GM23338 (cell line): ENCODE measurements around the gene VSIG4. TPM values are rescaled to one million over a fixed set of nuclear protein-coding genes. Genes with fewer than 3 reads are reported as not detected.

Experiments
- ATAC-seq: fragments of 200-7000 bp; cut with Tn5 transposase; 3 replicates; pipeline ENCODE4 v1.9.1; 2020
- DNase-seq: peaks from one replicate; pipeline ENCODE4 v3.0.0-alpha.2; 2015; ENCODE audit warnings: low spot score
- H2AFZ ChIP-seq: fragments of 200-600 bp; sonication (generic); 2 replicates; pipeline ENCODE4 v1.8.0; 2016; ENCODE audit warnings: antibody characterized with exemption, mild to moderate bottlenecking, moderate library complexity
- H3F3A ChIP-seq: fragments of 200-600 bp; sonication (generic); replicated peaks from 2 replicates; pipeline ENCODE4 v1.8.0; 2017; ENCODE audit warnings: antibody characterized with exemption, mixed run types, low read depth
- H3K27ac ChIP-seq: fragments of 200-600 bp; sonication (generic); 2 replicates; pipeline ENCODE4 v1.6.1; 2016; ENCODE audit warnings: low read depth
- H3K27me3 ChIP-seq: fragments of 200-600 bp; sonication (generic); 2 replicates; pipeline ENCODE4 v1.8.0; 2016; ENCODE audit warnings: mild to moderate bottlenecking, mixed run types, moderate library complexity; ENCODE audit not compliant: insufficient read depth
- H3K36me3 ChIP-seq: fragments of 200-600 bp; sonication (generic); 2 replicates; pipeline ENCODE4 v1.8.0; 2016; ENCODE audit warnings: mild to moderate bottlenecking; ENCODE audit not compliant: insufficient read depth
- H3K4me1 ChIP-seq: fragments of 200-600 bp; sonication (generic); 2 replicates; pipeline ENCODE4 v1.8.0; 2016; ENCODE audit warnings: mild to moderate bottlenecking, moderate library complexity; ENCODE audit not compliant: insufficient read depth
- H3K4me2 ChIP-seq: fragments of 200-600 bp; sonication (generic); 2 replicates; pipeline ENCODE4 v1.7.1; 2017; ENCODE audit warnings: mixed run types
- H3K4me3 ChIP-seq: fragments of 200-600 bp; sonication (generic); 2 replicates; pipeline ENCODE4 v1.6.1; 2016; ENCODE audit warnings: mixed run types
- H3K79me2 ChIP-seq: fragments of 200-600 bp; sonication (generic); replicated peaks from 2 replicates; pipeline ENCODE4 v1.8.0; 2017; ENCODE audit warnings: mild to moderate bottlenecking; ENCODE audit not compliant: insufficient read depth
- H3K9me2 ChIP-seq: fragments of 200-600 bp; sonication (generic); 2 replicates; pipeline ENCODE4 v1.8.0; 2017; ENCODE audit not compliant: insufficient read depth
- H4K20me1 ChIP-seq: fragments of 200-600 bp; sonication (generic); replicated peaks from 2 replicates; pipeline ENCODE4 v1.8.0; 2017; ENCODE audit warnings: mild to moderate bottlenecking; ENCODE audit not compliant: insufficient read depth
- H3K27ac Mint-ChIP-seq: 2 replicates; pipeline ENCODE4 v1.8.0; 2020; ENCODE audit warnings: inconsistent platforms, mild to moderate bottlenecking, moderate library complexity, mixed read lengths
- H3K27me3 Mint-ChIP-seq: 3 replicates; pipeline ENCODE4 v1.8.0; 2022; ENCODE audit warnings: low read depth, mild to moderate bottlenecking, moderate library complexity, mixed read lengths, inconsistent platforms; ENCODE audit not compliant: insufficient read depth, poor library complexity
- H3K36me3 Mint-ChIP-seq: 3 replicates; pipeline ENCODE4 v1.8.0; 2021; ENCODE audit warnings: low read depth, mild to moderate bottlenecking, inconsistent platforms, moderate library complexity, mixed read lengths
- H3K4me1 Mint-ChIP-seq: 3 replicates; pipeline ENCODE4 v1.8.0; 2020; ENCODE audit warnings: mild to moderate bottlenecking, inconsistent platforms, mixed read lengths
- H3K4me3 Mint-ChIP-seq: 3 replicates; pipeline ENCODE4 v1.8.0; 2021; ENCODE audit warnings: moderate library complexity, mild to moderate bottlenecking, inconsistent platforms, mixed read lengths
- H3K9me3 Mint-ChIP-seq: 3 replicates; pipeline ENCODE4 v1.8.0; 2020; ENCODE audit warnings: moderate library complexity, mild to moderate bottlenecking, inconsistent platforms, mixed read lengths
- CREB1 ChIP-seq: fragments of 250-450 bp; sonication (Bioruptor Pico); IDR thresholded peaks from 2 replicates; pipeline ENCODE4 v1.5.0; 2020; ENCODE audit warnings: low read depth, mild to moderate bottlenecking, moderate library complexity
- EZH2 ChIP-seq: fragments of 200-600 bp; sonication (generic); IDR thresholded peaks from one replicate; pipeline ENCODE4 v1.8.0; 2017; ENCODE audit warnings: antibody characterized with exemption, mild to moderate bottlenecking, low read depth; ENCODE audit not compliant: unreplicated experiment
- EZH2phosphoT487 ChIP-seq: fragments of 200-600 bp; sonication (generic); IDR thresholded peaks from one replicate; pipeline ENCODE4 v1.8.1; 2018; ENCODE audit warnings: antibody characterized with exemption; ENCODE audit not compliant: unreplicated experiment
- JUNB ChIP-seq: IDR thresholded peaks from one replicate; pipeline ENCODE4 v1.6.1; 2016; ENCODE audit warnings: antibody characterized with exemption; ENCODE audit not compliant: unreplicated experiment
- NANOG ChIP-seq: IDR thresholded peaks from 2 replicates; pipeline ENCODE4 v1.6.1; 2016; ENCODE audit warnings: antibody characterized with exemption, borderline replicate concordance
- POLR2AphosphoS5 ChIP-seq: IDR thresholded peaks from 2 replicates; pipeline ENCODE4 v1.6.1; 2016; ENCODE audit warnings: antibody characterized with exemption, low read depth
- REST ChIP-seq: IDR thresholded peaks from one replicate; pipeline ENCODE4 v1.6.1; 2018; ENCODE audit warnings: antibody characterized with exemption; ENCODE audit not compliant: unreplicated experiment
- STAT1 ChIP-seq: IDR thresholded peaks from one replicate; pipeline ENCODE4 v1.6.1; 2016; ENCODE audit warnings: antibody characterized with exemption; ENCODE audit not compliant: unreplicated experiment
- ZNF114 ChIP-seq: fragments of 250-450 bp; sonication (Bioruptor Pico); IDR thresholded peaks from 2 replicates; pipeline ENCODE4 v1.5.0; 2020; ENCODE audit warnings: mild to moderate bottlenecking, moderate library complexity
- ZNF331 ChIP-seq: fragments of 250-450 bp; sonication (Bioruptor Pico); IDR thresholded peaks from 2 replicates; pipeline ENCODE4 v1.5.0; 2020; ENCODE audit warnings: low read depth, mild to moderate bottlenecking, moderate library complexity
- ZNF462 ChIP-seq: fragments of 250-450 bp; sonication (Bioruptor Pico); IDR thresholded peaks from 2 replicates; pipeline ENCODE4 v1.5.0; 2020; ENCODE audit warnings: mild to moderate bottlenecking, moderate library complexity
- polyA plus RNA-seq: library from polyadenylated mRNA; unstranded; fragments of >200 nt; fragmentation: Nextera tagmentation; extraction: Ambion mirVana; gene quantifications from 2 replicates; pipeline ENCODE4 v1.2.1, GENCODE V29; 2016
- total RNA-seq: library from RNA; depleted of rRNA; stranded (reverse); fragments of >200 nt; shearing (Covaris generic); gene quantifications from 2 replicates; pipeline ENCODE4 v1.2.3, GENCODE V29; 2014
- TF ChIP-seq, protein P1 (sequence below): IDR thresholded peaks from 2 replicates; pipeline ENCODE4 v1.6.1; 2016; ENCODE audit warnings: antibody characterized with exemption
- TF ChIP-seq, protein P2 (sequence below), 2 experiments: fragments of 200-600 bp in 1 of 2; sonication (generic) in 1 of 2; conservative IDR thresholded peaks; 2 replicates each; pipeline versions ENCODE4 v1.5.1 to v1.6.1; 2016 to 2017; ENCODE audit warnings: antibody characterized with exemption in 2 of 2, low read depth in 2 of 2, mild to moderate bottlenecking in 2 of 2, moderate library complexity in 1 of 2

Gene VSIG4
- total and polyA plus RNA-seq, 2 experiments from 2014 or later: not detected

DNA sequence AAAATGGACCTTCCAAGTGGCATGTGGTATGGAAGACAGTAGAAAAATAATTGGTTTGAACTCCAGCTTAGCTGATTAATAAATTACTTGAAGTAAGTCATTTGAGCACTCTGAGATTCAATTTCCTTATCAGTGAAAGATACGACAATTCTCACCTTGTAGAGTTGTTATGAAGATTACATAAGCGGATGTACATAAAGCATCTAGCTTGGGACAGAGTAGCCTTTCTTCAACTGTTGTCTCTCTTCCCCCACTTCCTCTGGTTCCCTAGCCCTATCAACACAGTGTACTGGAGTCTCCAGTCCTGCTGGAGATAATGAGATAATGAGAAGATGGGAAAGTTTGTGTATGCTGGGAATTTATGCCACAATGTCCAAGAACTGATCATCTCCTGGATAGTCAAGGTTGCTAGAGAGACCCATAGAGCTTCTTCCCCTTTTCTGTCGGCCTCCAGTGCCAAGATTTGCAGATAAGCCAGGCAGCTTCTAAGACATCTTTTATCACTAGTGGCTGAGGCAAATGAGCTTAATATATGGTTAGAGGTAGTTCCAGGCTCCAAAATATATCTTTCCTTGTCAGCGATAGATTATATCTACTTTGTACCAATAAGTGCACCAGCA lies 33.9 kb downstream of the VSIG4 start:
- H2AFZ ChIP-seq: no peak overlapping the region
- no peak overlapping the region for H3K4me3 Mint-ChIP-seq
- DNase-seq: no peak
- TF ChIP-seq EZH2 (no peak), NANOG (no peak), CREB1 (CRISPR knock-in tag) (no peak), REST (no peak), JUNB (no peak), POLR2AphosphoS5 (no peak), ZNF331 (CRISPR knock-in tag) (no peak), ZNF114 (no peak), STAT1 (no peak), EZH2phosphoT487 (no peak), ZNF462 (CRISPR knock-in tag) (no peak)
- TF ChIP-seq, protein P1, sequence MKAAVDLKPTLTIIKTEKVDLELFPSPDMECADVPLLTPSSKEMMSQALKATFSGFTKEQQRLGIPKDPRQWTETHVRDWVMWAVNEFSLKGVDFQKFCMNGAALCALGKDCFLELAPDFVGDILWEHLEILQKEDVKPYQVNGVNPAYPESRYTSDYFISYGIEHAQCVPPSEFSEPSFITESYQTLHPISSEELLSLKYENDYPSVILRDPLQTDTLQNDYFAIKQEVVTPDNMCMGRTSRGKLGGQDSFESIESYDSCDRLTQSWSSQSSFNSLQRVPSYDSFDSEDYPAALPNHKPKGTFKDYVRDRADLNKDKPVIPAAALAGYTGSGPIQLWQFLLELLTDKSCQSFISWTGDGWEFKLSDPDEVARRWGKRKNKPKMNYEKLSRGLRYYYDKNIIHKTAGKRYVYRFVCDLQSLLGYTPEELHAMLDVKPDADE: no peak
- TF ChIP-seq, protein P2, sequence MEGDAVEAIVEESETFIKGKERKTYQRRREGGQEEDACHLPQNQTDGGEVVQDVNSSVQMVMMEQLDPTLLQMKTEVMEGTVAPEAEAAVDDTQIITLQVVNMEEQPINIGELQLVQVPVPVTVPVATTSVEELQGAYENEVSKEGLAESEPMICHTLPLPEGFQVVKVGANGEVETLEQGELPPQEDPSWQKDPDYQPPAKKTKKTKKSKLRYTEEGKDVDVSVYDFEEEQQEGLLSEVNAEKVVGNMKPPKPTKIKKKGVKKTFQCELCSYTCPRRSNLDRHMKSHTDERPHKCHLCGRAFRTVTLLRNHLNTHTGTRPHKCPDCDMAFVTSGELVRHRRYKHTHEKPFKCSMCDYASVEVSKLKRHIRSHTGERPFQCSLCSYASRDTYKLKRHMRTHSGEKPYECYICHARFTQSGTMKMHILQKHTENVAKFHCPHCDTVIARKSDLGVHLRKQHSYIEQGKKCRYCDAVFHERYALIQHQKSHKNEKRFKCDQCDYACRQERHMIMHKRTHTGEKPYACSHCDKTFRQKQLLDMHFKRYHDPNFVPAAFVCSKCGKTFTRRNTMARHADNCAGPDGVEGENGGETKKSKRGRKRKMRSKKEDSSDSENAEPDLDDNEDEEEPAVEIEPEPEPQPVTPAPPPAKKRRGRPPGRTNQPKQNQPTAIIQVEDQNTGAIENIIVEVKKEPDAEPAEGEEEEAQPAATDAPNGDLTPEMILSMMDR (conservative IDR thresholded peaks at IDR 0.05; ENCODE audit: low read depth in 2 of 2): no peak
- H3K4me1 Mint-ChIP-seq: no peaks in the 10 kb centered on the region
- H3K27me3 Mint-ChIP-seq: no peaks in the 10 kb centered on the region
- no peak overlapping the region for H3K27ac Mint-ChIP-seq
- no peaks in the 10 kb centered on the region for H3K4me1 ChIP-seq
- H3K9me3 Mint-ChIP-seq: no peaks in the 10 kb centered on the region
- H3K4me2 ChIP-seq: no peak overlapping the region
- H3K4me3 ChIP-seq: no peak overlapping the region
- H3K79me2 ChIP-seq: no peaks in the 10 kb centered on the region
- no peak for ATAC-seq
- no peaks in the 10 kb centered on the region for H3K36me3 Mint-ChIP-seq
- H3K36me3 ChIP-seq: no peaks in the 10 kb centered on the region
- no peaks in the 10 kb centered on the region for H3K9me2 ChIP-seq
- H4K20me1 ChIP-seq: no peaks in the 10 kb centered on the region
- no peaks in the 10 kb centered on the region for H3K27me3 ChIP-seq
- no peak overlapping the region for H3K27ac ChIP-seq
- H3F3A ChIP-seq: no peaks in the 10 kb centered on the region
